GM10266 (cell line): ENCODE measurements around the gene TACC2.
"Not testable (repeated sequence)": the region's sequence is repeated elsewhere in the genome, so short reads cannot be mapped to it uniquely, and the experiment has no call there.

Experiments
- DNase-seq: peaks from one replicate; pipeline ENCODE4 v3.0.0; 2012; ENCODE audit errors: extremely low spot score
- TF ChIP-seq, protein P1 (sequence below): IDR thresholded peaks from 2 replicates; pipeline ENCODE4 v1.5.1; 2012; ENCODE audit warnings: mild to moderate bottlenecking, low read depth; ENCODE audit not compliant: control insufficient read depth, insufficient read depth; ENCODE audit errors: missing control alignments

TACC2 gene

GRCh38 chr10:122007415-122007814 is 18.5 kb downstream of the TACC2 start:
- TF ChIP-seq, protein P1, sequence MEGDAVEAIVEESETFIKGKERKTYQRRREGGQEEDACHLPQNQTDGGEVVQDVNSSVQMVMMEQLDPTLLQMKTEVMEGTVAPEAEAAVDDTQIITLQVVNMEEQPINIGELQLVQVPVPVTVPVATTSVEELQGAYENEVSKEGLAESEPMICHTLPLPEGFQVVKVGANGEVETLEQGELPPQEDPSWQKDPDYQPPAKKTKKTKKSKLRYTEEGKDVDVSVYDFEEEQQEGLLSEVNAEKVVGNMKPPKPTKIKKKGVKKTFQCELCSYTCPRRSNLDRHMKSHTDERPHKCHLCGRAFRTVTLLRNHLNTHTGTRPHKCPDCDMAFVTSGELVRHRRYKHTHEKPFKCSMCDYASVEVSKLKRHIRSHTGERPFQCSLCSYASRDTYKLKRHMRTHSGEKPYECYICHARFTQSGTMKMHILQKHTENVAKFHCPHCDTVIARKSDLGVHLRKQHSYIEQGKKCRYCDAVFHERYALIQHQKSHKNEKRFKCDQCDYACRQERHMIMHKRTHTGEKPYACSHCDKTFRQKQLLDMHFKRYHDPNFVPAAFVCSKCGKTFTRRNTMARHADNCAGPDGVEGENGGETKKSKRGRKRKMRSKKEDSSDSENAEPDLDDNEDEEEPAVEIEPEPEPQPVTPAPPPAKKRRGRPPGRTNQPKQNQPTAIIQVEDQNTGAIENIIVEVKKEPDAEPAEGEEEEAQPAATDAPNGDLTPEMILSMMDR = no peak
- no peak for DNase-seq

DNA sequence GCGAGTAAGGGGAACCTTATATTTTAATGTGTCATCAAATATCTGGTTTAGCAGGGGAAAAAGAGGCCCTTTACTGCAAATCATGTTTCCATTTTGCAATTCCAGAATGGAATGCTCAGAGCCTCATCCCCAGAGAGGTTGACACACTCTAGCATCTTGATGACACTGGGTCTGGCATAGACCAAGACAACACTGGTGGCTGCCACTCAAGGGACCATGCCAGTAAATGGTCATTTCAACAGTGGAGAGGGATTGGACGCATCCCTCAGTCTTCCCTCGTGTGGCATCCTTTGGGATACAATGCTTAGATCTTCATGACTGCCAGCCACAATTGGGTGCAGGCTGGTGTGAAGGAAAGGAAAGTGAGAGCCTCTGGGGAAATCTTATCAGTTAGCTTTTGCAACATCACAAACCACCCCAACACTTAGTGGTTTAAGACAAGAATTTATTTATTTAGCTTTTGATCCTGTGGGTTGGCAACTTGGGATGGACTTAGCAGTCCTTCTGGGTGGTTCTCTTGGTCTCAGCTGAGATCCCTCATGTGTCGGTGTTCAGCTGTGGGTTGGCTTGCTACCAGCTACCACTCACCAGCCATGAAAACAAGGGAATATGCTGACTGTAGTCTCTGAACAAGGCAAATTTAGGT is 21.6 kb downstream of the TACC2 start:
- no peak for DNase-seq
- TF ChIP-seq, protein P1 = no peak

DNA sequence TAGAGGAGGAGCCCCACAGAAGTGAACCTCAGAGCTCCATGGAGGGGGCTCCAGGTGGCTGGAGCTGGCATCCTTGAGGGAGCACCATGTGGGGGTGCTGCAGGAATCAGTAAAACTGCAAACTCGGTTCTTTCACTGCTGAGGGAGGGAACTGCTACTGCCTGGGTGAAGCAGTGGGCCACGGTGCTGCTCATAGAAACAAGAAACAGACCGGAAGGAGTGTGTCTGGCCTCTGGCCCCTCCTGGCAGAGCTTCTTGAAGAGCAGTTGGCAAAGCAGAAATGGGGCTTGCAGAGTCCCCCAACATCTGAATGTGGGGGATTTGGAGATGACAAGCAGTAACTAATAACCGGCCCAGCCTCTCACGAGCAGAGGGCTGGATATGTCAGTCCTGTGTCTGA is 23.8 kb downstream of the TACC2 start:
- no peak for DNase-seq
- TF ChIP-seq, protein P1 = no peak

DNA sequence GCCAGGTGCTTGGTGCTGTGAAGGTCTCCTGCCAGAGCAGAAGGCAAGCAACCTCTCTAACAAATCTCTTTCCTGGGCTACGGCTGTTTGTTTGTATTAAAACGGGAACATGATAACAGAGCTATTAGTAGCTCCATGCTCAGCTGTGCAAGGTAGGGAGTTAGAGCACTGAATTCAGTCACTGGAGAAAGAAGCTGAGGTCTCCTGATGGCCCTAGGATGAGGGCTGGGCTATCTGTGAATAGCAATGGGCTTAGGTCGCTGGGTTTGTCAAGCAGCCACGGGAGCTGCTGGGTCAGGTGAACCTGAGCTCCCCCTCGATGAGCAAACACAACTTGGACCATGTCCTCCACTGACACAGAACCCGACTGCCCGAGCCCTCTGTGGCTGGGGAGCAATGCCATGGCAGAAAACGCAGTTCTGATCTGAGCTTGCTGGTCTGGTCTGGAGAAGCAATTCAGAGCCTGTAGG is 24.4 kb downstream of the TACC2 start:
- DNase-seq = no peak
- TF ChIP-seq, protein P1 = no peak

DNA sequence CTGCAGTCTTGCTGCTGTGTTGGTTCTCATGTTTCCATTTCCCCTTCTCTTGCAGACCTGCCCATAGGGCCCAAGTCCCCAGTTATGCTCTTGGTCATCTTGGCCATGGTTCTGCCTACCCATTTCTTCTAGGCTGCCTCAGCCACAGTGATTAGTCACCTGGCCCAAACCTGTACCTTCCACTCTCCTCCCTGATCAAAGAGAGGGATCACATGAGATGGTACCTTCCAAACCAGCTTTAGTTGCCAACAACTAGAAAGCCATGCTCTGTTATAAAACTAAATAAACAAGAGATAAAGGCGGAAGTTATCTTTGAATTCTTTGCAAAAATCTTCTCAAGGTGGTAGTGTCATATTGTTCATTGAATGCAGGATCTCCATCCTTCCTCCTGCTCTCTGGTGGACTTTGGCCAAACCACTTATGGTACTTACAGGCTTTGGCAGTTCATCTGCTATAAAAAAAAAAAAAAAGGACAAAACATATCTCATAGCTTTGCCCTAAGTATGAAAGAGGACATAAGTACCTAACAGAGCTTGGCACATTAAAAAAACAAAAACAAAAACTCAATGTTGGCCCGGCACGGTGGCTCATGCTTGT is 25.8 kb downstream of the TACC2 start:
- no peak for DNase-seq
- TF ChIP-seq, protein P1 = no peak

DNA sequence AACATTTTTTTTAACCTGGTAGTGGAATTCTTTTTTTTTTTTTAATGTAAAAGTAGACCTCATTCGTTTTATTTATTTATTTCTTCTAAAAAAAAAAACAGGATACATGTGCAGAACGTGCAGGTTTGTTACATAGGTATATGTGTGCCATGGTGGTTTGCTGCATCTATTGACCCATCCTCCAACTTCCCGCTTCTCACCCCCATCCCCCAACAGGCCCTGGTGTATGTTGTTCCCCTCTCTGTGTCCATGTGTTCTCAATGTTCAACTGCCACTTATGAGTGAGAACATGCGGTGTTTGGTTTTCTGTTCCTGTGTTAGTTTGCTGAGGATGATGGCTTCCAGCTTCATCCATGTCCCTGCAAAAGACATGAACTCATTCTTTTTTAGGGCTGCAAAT is 29.0 kb downstream of the TACC2 start:
- not testable (repeated sequence) for DNase-seq

- TF ChIP-seq, protein P1 = no peak
- DNase-seq = no peak
Measured at GRCh38 chr10:122018491-122018890, 29.5 kb downstream of the TACC2 start.
